A673 (cell line): ENCODE data around the gene MIXL1. TPM values are rescaled to one million over a fixed set of nuclear protein-coding genes. Genes with fewer than 3 reads are reported as not detected.
A peak's percentile ranks its signal among the peaks of the same experiment; 100 is the strongest.

ENCODE experiments used
- BruUV-seq: library from RNA; stranded (reverse); fragments of 400-500 nt; replicated peaks from 2 replicates; lab custom pipeline; 2021; lab: Mats Ljungman, UMichigan
- CTCF ChIA-PET: fragments of 300-600 bp; sonication (Branson Sonifier 250); formaldehyde crosslinking; loops from one replicate; lab custom pipeline; 2022; ENCODE audit warnings: antibody characterized with exemption; lab: Charles Lee
- POLR2A ChIA-PET: fragments of 300-600 bp; sonication (Branson Sonifier 250); formaldehyde crosslinking; loops from one replicate; lab custom pipeline; 2022; ENCODE audit warnings: antibody characterized with exemption; ENCODE audit not compliant: low non-redundant PET; lab: Charles Lee
- DNase-seq: peaks from one replicate; pipeline ENCODE4 v3.0.0-alpha.2; 2015; ENCODE audit warnings: low spot score
- H3K27ac ChIP-seq: fragments of 200-600 bp; sonication (generic); 2 replicates; pipeline ENCODE4 v1.5.1; 2016; ENCODE audit warnings: mixed run types, low read depth, mild to moderate bottlenecking, mixed read lengths, antibody characterized with exemption, low read length; ENCODE audit not compliant: poor library complexity, severe bottlenecking
- H3K27me3 ChIP-seq: fragments of 200-600 bp; sonication (generic); replicated peaks from 2 replicates; pipeline ENCODE4 v1.6.1; 2017; ENCODE audit warnings: mixed run types, low read depth, mild to moderate bottlenecking, mixed read lengths, antibody characterized with exemption, low read length; ENCODE audit not compliant: insufficient read depth, poor library complexity
- H3K36me3 ChIP-seq: fragments of 200-600 bp; sonication (generic); 2 replicates; pipeline ENCODE4 v1.6.1; 2016; ENCODE audit warnings: mixed run types, mild to moderate bottlenecking, mixed read lengths, antibody characterized with exemption, low read length; ENCODE audit not compliant: insufficient read depth, poor library complexity, severe bottlenecking
- H3K4me1 ChIP-seq: fragments of 200-600 bp; sonication (generic); 2 replicates; pipeline ENCODE4 v1.6.1; 2017; ENCODE audit warnings: mixed run types, mild to moderate bottlenecking, mixed read lengths, antibody characterized with exemption, low read length; ENCODE audit not compliant: insufficient read depth, poor library complexity, severe bottlenecking
- H3K4me3 ChIP-seq: fragments of 200-600 bp; sonication (generic); 2 replicates; pipeline ENCODE4 v1.5.1; 2016; ENCODE audit warnings: low read depth, mixed run types, mild to moderate bottlenecking, mixed read lengths, low read length; ENCODE audit not compliant: poor library complexity, severe bottlenecking
- H3K9me3 ChIP-seq: fragments of 200-600 bp; sonication (generic); 2 replicates; pipeline ENCODE4 v1.6.1; 2016; ENCODE audit warnings: mixed run types, low read depth, mild to moderate bottlenecking, mixed read lengths, antibody characterized with exemption, low read length; ENCODE audit not compliant: poor library complexity, severe bottlenecking
- EZH2 ChIP-seq: fragments of 200-600 bp; sonication (generic); IDR thresholded peaks from 2 replicates; pipeline ENCODE4 v1.6.1; 2017; ENCODE audit warnings: borderline replicate concordance, low read depth, mild to moderate bottlenecking, mixed read lengths, antibody characterized with exemption, low read length; ENCODE audit not compliant: poor library complexity, severe bottlenecking
- intact Hi-C: fragments of 100-400 bp; cut with micrococcal nuclease; formaldehyde crosslinking; loops from one replicate; pipeline ENCODE4 v1.10.0; 2022; ENCODE audit not compliant: unreplicated experiment
- total RNA-seq: library from RNA; stranded (reverse); gene quantifications from 2 replicates; pipeline ENCODE4 v1.2.3, GENCODE V29; 2021
- TF ChIP-seq, protein P1 (sequence below): fragments of 300-800, 200-600 bp; sonication (generic); conservative IDR thresholded peaks from 2 replicates; pipeline ENCODE4 v1.5.1; 2017; ENCODE audit warnings: low read depth, mild to moderate bottlenecking, antibody characterized with exemption, low read length, moderate library complexity, mixed read lengths

Gene MIXL1
- total RNA-seq, 1 experiment from 2014 or later, result not detected

GRCh38 chr1:226209307-226210059 lies 14.0 kb upstream of the MIXL1 start:
- peak overlapping the region; percentile 14 for H3K27ac ChIP-seq
- no peaks in the 10 kb centered on the region for H3K27me3 ChIP-seq
- H3K4me3 ChIP-seq, result no peak overlapping the region
- DNase-seq, result peak; percentile 42
- ChIA-PET POLR2A (no interaction called here), CTCF (no interaction called here)
- TF ChIP-seq, protein P1, sequence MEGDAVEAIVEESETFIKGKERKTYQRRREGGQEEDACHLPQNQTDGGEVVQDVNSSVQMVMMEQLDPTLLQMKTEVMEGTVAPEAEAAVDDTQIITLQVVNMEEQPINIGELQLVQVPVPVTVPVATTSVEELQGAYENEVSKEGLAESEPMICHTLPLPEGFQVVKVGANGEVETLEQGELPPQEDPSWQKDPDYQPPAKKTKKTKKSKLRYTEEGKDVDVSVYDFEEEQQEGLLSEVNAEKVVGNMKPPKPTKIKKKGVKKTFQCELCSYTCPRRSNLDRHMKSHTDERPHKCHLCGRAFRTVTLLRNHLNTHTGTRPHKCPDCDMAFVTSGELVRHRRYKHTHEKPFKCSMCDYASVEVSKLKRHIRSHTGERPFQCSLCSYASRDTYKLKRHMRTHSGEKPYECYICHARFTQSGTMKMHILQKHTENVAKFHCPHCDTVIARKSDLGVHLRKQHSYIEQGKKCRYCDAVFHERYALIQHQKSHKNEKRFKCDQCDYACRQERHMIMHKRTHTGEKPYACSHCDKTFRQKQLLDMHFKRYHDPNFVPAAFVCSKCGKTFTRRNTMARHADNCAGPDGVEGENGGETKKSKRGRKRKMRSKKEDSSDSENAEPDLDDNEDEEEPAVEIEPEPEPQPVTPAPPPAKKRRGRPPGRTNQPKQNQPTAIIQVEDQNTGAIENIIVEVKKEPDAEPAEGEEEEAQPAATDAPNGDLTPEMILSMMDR, result no peak
- no peak for TF ChIP-seq EZH2
- intact Hi-C loops, result no loop called here
- no TSS peak for BruUV-seq
- H3K4me1 ChIP-seq, result peaks cover 6% of the 10 kb centered on the region
- H3K36me3 ChIP-seq, result no peaks in the 10 kb centered on the region
- no peaks in the 10 kb centered on the region for H3K9me3 ChIP-seq

DNA sequence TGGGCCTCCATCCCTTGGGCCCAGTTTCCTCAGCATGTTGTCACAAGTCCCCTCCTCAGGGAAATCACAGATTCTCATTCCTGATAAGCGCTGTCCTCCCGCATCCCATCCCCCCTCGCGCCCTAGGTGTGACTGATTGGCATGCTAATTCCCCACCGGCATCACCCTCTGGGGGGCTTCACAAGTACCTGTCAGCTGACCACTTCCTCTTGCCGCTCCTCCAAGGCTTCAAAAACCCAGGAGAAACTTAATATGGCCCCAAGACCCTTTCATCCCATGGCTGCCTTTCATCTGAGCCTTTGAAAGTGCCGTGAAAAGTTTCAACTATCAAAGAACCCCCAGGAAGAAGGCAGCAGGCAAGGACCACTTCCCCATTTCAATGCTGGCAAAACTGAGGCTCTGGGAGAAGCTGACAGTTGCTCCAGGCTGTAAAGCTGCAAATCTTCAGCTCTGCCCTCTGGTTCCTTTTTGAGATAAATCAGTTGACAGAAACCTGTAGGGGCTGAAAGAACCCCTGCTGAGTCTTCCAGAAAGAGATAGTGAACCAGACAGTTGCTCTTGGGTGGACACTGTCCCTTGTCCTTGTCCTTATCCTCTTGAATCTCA lies 12.8 kb upstream of the MIXL1 start:
- DNase-seq, result no peak
- Histone ChIP-seq H3K9me3 (no peaks in the 10 kb centered on the region), H3K36me3 (no peaks in the 10 kb centered on the region), H3K4me1 (peaks cover 6% of the 10 kb centered on the region), H3K27ac (no peak overlapping the region), H3K27me3 (no peaks in the 10 kb centered on the region), H3K4me3 (no peak overlapping the region)
- intact Hi-C loops, result no loop called here
- POLR2A ChIA-PET, result interaction anchor here (0.6 kb wide), 1 partner anchor 16 kb away, joined by 11 read pairs; no protein-coding TSS in a partner anchor
- CTCF ChIA-PET, result interaction anchor here (0.9 kb wide), 1 partner anchor 85 kb away, joined by 3 read pairs; no protein-coding TSS in a partner anchor
- no peak for TF ChIP-seq EZH2
- TF ChIP-seq, protein P1, result no peak
- no TSS peak for BruUV-seq

DNA sequence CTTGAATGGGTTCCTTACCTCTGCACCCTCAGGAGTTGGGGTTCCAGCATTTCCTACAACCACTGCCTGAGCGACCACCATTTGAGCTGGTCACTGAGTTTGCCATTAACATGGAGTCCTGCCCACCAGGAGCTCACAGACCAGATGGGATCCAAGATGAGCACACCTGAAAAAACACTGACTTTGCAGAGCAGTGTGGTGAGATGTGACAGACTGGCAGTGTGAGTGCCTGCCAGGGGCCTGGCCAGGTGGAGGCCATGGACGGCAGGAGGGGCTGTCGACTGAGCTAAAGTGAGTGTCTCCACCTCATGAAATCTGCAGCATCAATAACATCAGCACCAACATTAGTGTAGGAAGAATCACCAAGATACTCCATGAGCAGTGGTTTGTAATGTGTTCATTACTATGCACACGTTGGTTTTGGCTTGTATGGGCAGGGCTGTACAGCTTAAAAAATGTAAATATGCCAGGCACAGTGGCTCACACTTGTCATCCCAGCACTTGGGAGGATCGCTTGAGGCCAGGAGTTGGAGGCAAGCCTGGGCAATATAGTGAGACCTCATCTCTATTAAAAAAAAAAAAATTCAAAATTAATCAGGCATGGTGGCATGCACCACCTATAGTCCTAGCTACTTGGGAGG lies 12.2 kb upstream of the MIXL1 start:
- TF ChIP-seq, protein P1, result no peak
- no peak for TF ChIP-seq EZH2
- Histone ChIP-seq H3K4me1 (peaks cover 6% of the 10 kb centered on the region), H3K36me3 (no peaks in the 10 kb centered on the region), H3K27ac (no peak overlapping the region), H3K27me3 (no peaks in the 10 kb centered on the region), H3K9me3 (no peaks in the 10 kb centered on the region), H3K4me3 (no peak overlapping the region)
- ChIA-PET POLR2A (interaction anchor here (0.6 kb wide), 1 partner anchor 15 kb away, joined by 11 read pairs; no protein-coding TSS in a partner anchor), CTCF (interaction anchor here (0.9 kb wide), 1 partner anchor 86 kb away, joined by 3 read pairs; no protein-coding TSS in a partner anchor)
- intact Hi-C loops, result no loop called here
- DNase-seq, result no peak
- no TSS peak for BruUV-seq
